GM12878 (cell line): Measurements from ENCODE around the gene E2F7. TPM values are rescaled to one million over a fixed set of nuclear protein-coding genes. Genes with fewer than 3 reads are reported as not detected.

ENCODE experiments used
- ATAC-seq: fragments of 200-7000 bp; cut with Tn5 transposase; 3 replicates; pipeline ENCODE4 v1.9.1; 2020; ENCODE audit warnings: mild to moderate bottlenecking, moderate library complexity
- BruUV-seq: library from RNA; stranded (reverse); fragments of 400-500 nt; replicated peaks from 2 replicates; lab custom pipeline; 2021; lab: Mats Ljungman, UMichigan
- CTCF ChIA-PET: fragments of 300-600 bp; sonication (Branson Sonifier 250); formaldehyde crosslinking; extraction: SDS; loops from one replicate; lab custom pipeline; 2021; ENCODE audit warnings: inconsistent platforms; lab: Yijun Ruan, JAX
- POLR2A ChIA-PET: fragments of 350-600 bp; formaldehyde crosslinking; extraction: SDS; loops from one replicate; lab custom pipeline; 2021; ENCODE audit warnings: inconsistent platforms; lab: Charles Lee
- RAD21 ChIA-PET: fragments of 300-600 bp; sonication (Branson Sonifier 250); formaldehyde crosslinking; loops from one replicate; lab custom pipeline; 2023; ENCODE audit warnings: antibody characterized with exemption; ENCODE audit not compliant: unreplicated experiment; lab: Charles Lee
- SMC1A ChIA-PET: fragments of 300-600 bp; sonication (Branson Sonifier 250); formaldehyde crosslinking; loops from one replicate; lab custom pipeline; 2023; ENCODE audit not compliant: unreplicated experiment, uncharacterized antibody; lab: Charles Lee
- DNase-seq: peaks from one replicate; pipeline ENCODE4 v3.0.0-alpha.2; 2011; ENCODE audit warnings: low read depth, low spot score
- FAIRE-seq: peaks from 3 replicates; lab custom pipeline; 2011; peaks lifted over from hg19 to GRCh38; lab: Jason Lieb, UNC
- H2AFZ ChIP-seq: 2 replicates; pipeline ENCODE4 v1.6.0; 2011; ENCODE audit warnings: low read depth, low read length, control low read depth; ENCODE audit not compliant: control insufficient read depth
- H3K27ac ChIP-seq: 2 replicates; pipeline ENCODE4 v1.5.1; 2011; ENCODE audit warnings: control low read depth; ENCODE audit not compliant: control insufficient read depth, insufficient read depth
- H3K27me3 ChIP-seq, 2 experiments: replicated peaks in 1 of 2; 2 replicates each; pipeline versions ENCODE4 v1.6.0 to v1.6.1; 2011; ENCODE audit warnings: low read length in 1 of 2; ENCODE audit not compliant: control insufficient read depth in 2 of 2, insufficient read depth in 2 of 2
- H3K36me3 ChIP-seq, 2 experiments: 2 replicates each; pipeline ENCODE4 v1.5.1; 2011; ENCODE audit warnings: low read length in 1 of 2; ENCODE audit not compliant: control insufficient read depth in 2 of 2, insufficient read depth in 2 of 2
- H3K4me1 ChIP-seq: 2 replicates; pipeline ENCODE4 v1.6.1; 2011; ENCODE audit warnings: mild to moderate bottlenecking, low read length, moderate library complexity, mixed read lengths; ENCODE audit not compliant: control insufficient read depth, insufficient read depth
- H3K4me2 ChIP-seq: 2 replicates; pipeline ENCODE4 v1.6.0; 2011; ENCODE audit warnings: control low read depth; ENCODE audit not compliant: control insufficient read depth, insufficient read depth
- H3K4me3 ChIP-seq: fragments of 200-600 bp; sonication (generic); 2 replicates; pipeline ENCODE4 v1.5.1; 2016
- H3K79me2 ChIP-seq: 2 replicates; pipeline ENCODE4 v1.6.0; 2011; ENCODE audit warnings: low read length; ENCODE audit not compliant: control insufficient read depth, insufficient read depth
- H3K9ac ChIP-seq: 2 replicates; pipeline ENCODE4 v1.8.0; 2011; ENCODE audit warnings: low read length, control low read depth, mixed read lengths; ENCODE audit not compliant: control insufficient read depth, insufficient read depth
- H3K9me3 ChIP-seq: replicated peaks from 3 replicates; pipeline ENCODE4 v1.5.1; 2011; ENCODE audit warnings: mild to moderate bottlenecking, low read length; ENCODE audit not compliant: control insufficient read depth, insufficient read depth
- H4K20me1 ChIP-seq: 2 replicates; pipeline ENCODE4 v1.6.0; 2011; ENCODE audit not compliant: control insufficient read depth, insufficient read depth
- BHLHE40 ChIP-seq, 2 experiments: fragments of 450-650 bp in 1 of 2; IDR thresholded peaks; 2 replicates each; pipeline ENCODE4 v1.6.1; 2011 to 2017; ENCODE audit warnings: low read depth in 2 of 2, borderline replicate concordance in 1 of 2, improper control_type of control experiment in 1 of 2, low read length in 1 of 2, mild to moderate bottlenecking in 1 of 2
- CBX5 ChIP-seq: sonication (generic); IDR thresholded peaks from 2 replicates; pipeline ENCODE4 v1.6.1; 2016; ENCODE audit warnings: low read depth, moderate library complexity, mild to moderate bottlenecking, inconsistent platforms
- CREB1 ChIP-seq: IDR thresholded peaks from 2 replicates; pipeline ENCODE4 v1.6.1; 2012; ENCODE audit warnings: low read depth, mild to moderate bottlenecking, inconsistent platforms
- ESRRA ChIP-seq: IDR thresholded peaks from 2 replicates; pipeline ENCODE4 v1.6.1; 2012; ENCODE audit warnings: mild to moderate bottlenecking, low read length, improper control_type of control experiment
- KDM1A ChIP-seq: fragments of 200-600 bp; sonication (generic); IDR thresholded peaks from 2 replicates; pipeline ENCODE4 v1.6.1; 2016; ENCODE audit warnings: borderline replicate concordance
- MEF2A ChIP-seq: IDR thresholded peaks from 2 replicates; pipeline ENCODE4 v1.6.1; 2011; ENCODE audit warnings: low read depth, mild to moderate bottlenecking, low read length, moderate library complexity; ENCODE audit not compliant: insufficient read depth
- MTA2 ChIP-seq: fragments of 450-650 bp; IDR thresholded peaks from 2 replicates; pipeline ENCODE4 v1.6.1; 2016; ENCODE audit warnings: low read depth, mild to moderate bottlenecking, moderate library complexity
- MYC ChIP-seq: IDR thresholded peaks from 2 replicates; pipeline ENCODE4 v1.6.1; 2011; ENCODE audit warnings: mild to moderate bottlenecking, low read length, moderate library complexity, inconsistent platforms; ENCODE audit not compliant: insufficient read depth, insufficient replicate concordance, insufficient read length, severe bottlenecking
- NR2C1 ChIP-seq: fragments of 450-650 bp; IDR thresholded peaks from 2 replicates; pipeline ENCODE4 v1.6.1; 2017; ENCODE audit warnings: antibody characterized with exemption, mild to moderate bottlenecking, moderate library complexity
- PKNOX1 ChIP-seq: fragments of 450-650 bp; IDR thresholded peaks from 2 replicates; pipeline ENCODE4 v1.6.1; 2016; ENCODE audit warnings: mild to moderate bottlenecking
- PML ChIP-seq: IDR thresholded peaks from 2 replicates; pipeline ENCODE4 v1.6.1; 2012; ENCODE audit warnings: low read length, inconsistent platforms
- SMAD1 ChIP-seq: fragments of 450-650 bp; IDR thresholded peaks from 2 replicates; pipeline ENCODE4 v1.6.1; 2018; ENCODE audit warnings: mild to moderate bottlenecking, low read depth; ENCODE audit not compliant: partially characterized antibody
- SPI1 ChIP-seq: IDR thresholded peaks from 2 replicates; pipeline ENCODE4 v1.6.1; 2011; ENCODE audit warnings: low read depth, mild to moderate bottlenecking, low read length, moderate library complexity, borderline replicate concordance; ENCODE audit not compliant: insufficient read depth
- SUPT20H ChIP-seq: IDR thresholded peaks from 2 replicates; pipeline ENCODE4 v1.6.1; 2011; ENCODE audit warnings: low read depth, mild to moderate bottlenecking, low read length, moderate library complexity, borderline replicate concordance; ENCODE audit not compliant: control insufficient read depth
- TCF7 ChIP-seq: IDR thresholded peaks from 2 replicates; pipeline ENCODE4 v1.6.1; 2014; ENCODE audit warnings: antibody characterized with exemption, borderline replicate concordance
- USF1 ChIP-seq: IDR thresholded peaks from 2 replicates; pipeline ENCODE4 v1.6.1; 2011; ENCODE audit warnings: borderline replicate concordance, low read depth, mild to moderate bottlenecking, moderate library complexity, mixed read lengths, low read length; ENCODE audit not compliant: insufficient read depth; ENCODE audit errors: extremely low read length
- WGBS: methylation state at CpG from one replicate; pipeline ENCODE4 v1.1.6; 2016; ENCODE audit warnings: low lambda C conversion rate; ENCODE audit not compliant: insufficient replicate concordance, insufficient coverage; ENCODE audit errors: missing lambda C conversion rate; 5-methylcytosine and 5-hydroxymethylcytosine counted together
- in situ Hi-C: fragments of 300-500 bp; cut with MboI; formaldehyde crosslinking; loops from 9 replicates; pipeline ENCODE4 v1.14.3; 2018; ENCODE audit warnings: mixed read lengths
- intact Hi-C: fragments of 100-400 bp; cut with micrococcal nuclease; formaldehyde crosslinking; loops from one replicate; pipeline ENCODE4 v1.14.2; 2022; ENCODE audit not compliant: unreplicated experiment
- polyA plus RNA-seq, 11 experiments: library from polyadenylated mRNA; depleted of rRNA in 4 of 11; unstranded in 6 of 11; stranded (reverse) in 5 of 11; fragments of >200 nt; fragmentation: Nextera tagmentation in 4 of 11; fragmentation: Illumina TruSeq in 1 of 11; extraction: Ambion mirVana in 4 of 11; extraction: Trizol in 1 of 11; gene quantifications; 1 replicate in 1 of 11; 2 replicates in 10 of 11; pipeline versions ENCODE4 v1.2.1 to v1.2.3, GENCODE V29; 2011 to 2016; ENCODE audit warnings: inconsistent platforms in 2 of 11, missing spikeins in 2 of 11, low read depth in 1 of 11
- total RNA-seq, 4 experiments: library from RNA; depleted of rRNA in 3 of 4; stranded (reverse); fragments of >200 nt in 3 of 4; fragmentation: Illumina TruSeq in 1 of 4; extraction: Trizol in 1 of 4; gene quantifications; 2 replicates each; pipeline versions ENCODE4 v1.2.1 to v1.2.3, GENCODE V29; 2013 to 2021
- TF ChIP-seq, protein P1 (sequence below): fragments of 450-650 bp; IDR thresholded peaks from 2 replicates; pipeline ENCODE4 v1.6.1; 2017; ENCODE audit warnings: mild to moderate bottlenecking, low read depth, inconsistent platforms; ENCODE audit not compliant: poor library complexity, severe bottlenecking
- TF ChIP-seq, protein P2 (sequence below): fragments of 450-650 bp; IDR thresholded peaks from 2 replicates; pipeline ENCODE4 v1.6.1; 2017; ENCODE audit warnings: borderline replicate concordance

E2F7 gene
- total and polyA plus RNA-seq, 10 of the 15 experiments (the other 5 are each of a cell fraction or from before 2014, with no cell fraction given) = 5.6 to 32.1 (median 19.9) TPM

DNA sequence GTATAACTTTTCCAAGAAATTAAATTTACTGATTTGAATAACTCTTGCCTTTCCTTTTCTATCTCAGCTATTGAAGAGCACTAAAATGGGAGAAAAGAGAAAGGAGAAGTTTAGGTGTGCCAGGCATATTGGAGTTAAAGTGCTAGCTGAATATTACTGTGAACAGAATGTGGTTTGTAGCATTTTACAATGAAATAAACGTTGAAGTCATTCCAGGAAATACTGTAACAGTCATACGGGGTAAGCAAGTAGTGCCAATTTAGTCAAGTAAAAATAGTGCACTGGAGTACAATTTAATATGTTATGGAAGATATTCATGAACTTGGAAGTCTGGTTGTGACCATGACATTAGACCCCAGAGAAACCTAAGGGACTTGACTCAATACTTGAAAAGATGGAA, 62.1 kb downstream of the E2F7 start:
- intact Hi-C loops (no loop called here), in situ Hi-C loops (no loop called here)
- DNase-seq (no peak), FAIRE-seq (no peak), ATAC-seq (no peak)
- WGBS = 2% methylated on average over 2 of the region's 2 CpGs
- no peak overlapping the region for H3K4me3 ChIP-seq
- 0 out of 4 replicates have a peak, but pooled peaks cover 0 to 1% of the 10 kb centered on the region in 2 experiments for H3K27me3 ChIP-seq
- no TSS peak for BruUV-seq
- ChIA-PET POLR2A (no interaction called here), RAD21 (no interaction called here)
- H3K79me2 ChIP-seq = no peaks in the 10 kb centered on the region
- no peaks in the 10 kb centered on the region for H3K36me3 ChIP-seq
- no peaks in the 10 kb centered on the region for H3K9me3 ChIP-seq
- H2AFZ ChIP-seq = no peak overlapping the region
- H3K4me2 ChIP-seq = no peak overlapping the region
- H3K9ac ChIP-seq = no peak overlapping the region
- TF ChIP-seq CREB1 = no peak
- TF ChIP-seq KDM1A = no peak
- no peak for TF ChIP-seq MEF2A
- TF ChIP-seq NR2C1 = no peak
- TF ChIP-seq, protein P1, sequence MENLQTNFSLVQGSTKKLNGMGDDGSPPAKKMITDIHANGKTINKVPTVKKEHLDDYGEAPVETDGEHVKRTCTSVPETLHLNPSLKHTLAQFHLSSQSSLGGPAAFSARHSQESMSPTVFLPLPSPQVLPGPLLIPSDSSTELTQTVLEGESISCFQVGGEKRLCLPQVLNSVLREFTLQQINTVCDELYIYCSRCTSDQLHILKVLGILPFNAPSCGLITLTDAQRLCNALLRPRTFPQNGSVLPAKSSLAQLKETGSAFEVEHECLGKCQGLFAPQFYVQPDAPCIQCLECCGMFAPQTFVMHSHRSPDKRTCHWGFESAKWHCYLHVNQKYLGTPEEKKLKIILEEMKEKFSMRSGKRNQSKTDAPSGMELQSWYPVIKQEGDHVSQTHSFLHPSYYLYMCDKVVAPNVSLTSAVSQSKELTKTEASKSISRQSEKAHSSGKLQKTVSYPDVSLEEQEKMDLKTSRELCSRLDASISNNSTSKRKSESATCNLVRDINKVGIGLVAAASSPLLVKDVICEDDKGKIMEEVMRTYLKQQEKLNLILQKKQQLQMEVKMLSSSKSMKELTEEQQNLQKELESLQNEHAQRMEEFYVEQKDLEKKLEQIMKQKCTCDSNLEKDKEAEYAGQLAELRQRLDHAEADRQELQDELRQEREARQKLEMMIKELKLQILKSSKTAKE = no peak
- no peak for TF ChIP-seq USF1
- no peak for TF ChIP-seq PML
- no peak for TF ChIP-seq PKNOX1
- TF ChIP-seq SUPT20H = no peak
- TF ChIP-seq ESRRA = no peak
- TF ChIP-seq SPI1 = no peak
- TF ChIP-seq BHLHE40 (IDR thresholded peaks at IDR 0.05; ENCODE audit: borderline replicate concordance in 1 of 2, low read depth in 2 of 2, low read length in 1 of 2) = no peak
- no peak for TF ChIP-seq TCF7
- no peak for TF ChIP-seq SMAD1
- no peak for TF ChIP-seq CBX5
- no peak for TF ChIP-seq MYC
- TF ChIP-seq MTA2 = no peak
- TF ChIP-seq, protein P2, sequence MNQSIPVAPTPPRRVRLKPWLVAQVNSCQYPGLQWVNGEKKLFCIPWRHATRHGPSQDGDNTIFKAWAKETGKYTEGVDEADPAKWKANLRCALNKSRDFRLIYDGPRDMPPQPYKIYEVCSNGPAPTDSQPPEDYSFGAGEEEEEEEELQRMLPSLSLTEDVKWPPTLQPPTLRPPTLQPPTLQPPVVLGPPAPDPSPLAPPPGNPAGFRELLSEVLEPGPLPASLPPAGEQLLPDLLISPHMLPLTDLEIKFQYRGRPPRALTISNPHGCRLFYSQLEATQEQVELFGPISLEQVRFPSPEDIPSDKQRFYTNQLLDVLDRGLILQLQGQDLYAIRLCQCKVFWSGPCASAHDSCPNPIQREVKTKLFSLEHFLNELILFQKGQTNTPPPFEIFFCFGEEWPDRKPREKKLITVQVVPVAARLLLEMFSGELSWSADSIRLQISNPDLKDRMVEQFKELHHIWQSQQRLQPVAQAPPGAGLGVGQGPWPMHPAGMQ = no peak
- TF ChIP-seq, all 136 proteins: peak for 0
- no peaks in the 10 kb centered on the region; the same call in 1 of the 2 replicates for H4K20me1 ChIP-seq
- SMC1A ChIA-PET = no interaction called here
- H3K4me1 ChIP-seq = no peaks in the 10 kb centered on the region
- H3K27ac ChIP-seq = no peak overlapping the region
- CTCF ChIA-PET = no interaction called here
